GM18511 (cell line): ENCODE data around the gene EIPR1.
"Not testable (repeated sequence)": the region's sequence is repeated elsewhere in the genome, so short reads cannot be mapped to it uniquely, and the experiment has no call there.

ENCODE experiments used
- ATAC-seq: cut with Tn5 transposase; IDR thresholded peaks from one replicate; pipeline ENCODE4 v1.9.1; 2021; ENCODE audit warnings: mild to moderate bottlenecking, moderate library complexity; ENCODE audit not compliant: unreplicated experiment

The EIPR1 gene

GRCh38 chr2:3361518-3362389 is 15.9 kb downstream of the EIPR1 start:
- no peak for ATAC-seq

- ATAC-seq = no peak
These were observed 19.7 kb downstream of the EIPR1 start for GRCh38 chr2:3357926-3358325.

GRCh38 chr2:3357446-3357845 is 20.2 kb downstream of the EIPR1 start:
- not testable (repeated sequence) for ATAC-seq

- ATAC-seq = no peak
These were observed 20.8 kb downstream of the EIPR1 start for GRCh38 chr2:3356799-3357198.

- no peak for ATAC-seq
These were observed 21.6 kb downstream of the EIPR1 start for GRCh38 chr2:3355951-3356569.

- no peak for ATAC-seq
These were observed 22.6 kb downstream of the EIPR1 start for GRCh38 chr2:3354986-3355385.

- ATAC-seq = no peak
These were observed 28.4 kb downstream of the EIPR1 start for GRCh38 chr2:3349211-3349693.

- no peak for ATAC-seq
These were observed 28.9 kb downstream of the EIPR1 start for GRCh38 chr2:3348767-3349166.

GRCh38 chr2:3345621-3346020 is 32.0 kb downstream of the EIPR1 start:
- no peak for ATAC-seq

GRCh38 chr2:3344897-3345296 is 32.7 kb downstream of the EIPR1 start:
- ATAC-seq = no peak

- no peak for ATAC-seq
These were observed 34.6 kb downstream of the EIPR1 start for GRCh38 chr2:3343012-3343411.

- ATAC-seq = no peak
These were observed 35.3 kb downstream of the EIPR1 start for GRCh38 chr2:3342324-3342723.

GRCh38 chr2:3341336-3341735 is 36.3 kb downstream of the EIPR1 start:
- ATAC-seq = no peak

GRCh38 chr2:3340144-3340543 is 37.5 kb downstream of the EIPR1 start:
- no peak for ATAC-seq

- no peak for ATAC-seq
These were observed 39.3 kb downstream of the EIPR1 start for GRCh38 chr2:3338340-3338739.

- ATAC-seq = no peak
These were observed 40.8 kb downstream of the EIPR1 start for GRCh38 chr2:3336844-3337243.

- no peak for ATAC-seq
These were observed 42.9 kb downstream of the EIPR1 start for GRCh38 chr2:3334392-3335345.

- no peak for ATAC-seq
These were observed 45.5 kb downstream of the EIPR1 start for GRCh38 chr2:3332133-3332532.

GRCh38 chr2:3329491-3329890 is 48.1 kb downstream of the EIPR1 start:
- ATAC-seq = no peak

- no peak for ATAC-seq
These were observed 50.7 kb downstream of the EIPR1 start for GRCh38 chr2:3326871-3327270.

- ATAC-seq = no peak
These were observed 51.5 kb downstream of the EIPR1 start for GRCh38 chr2:3326182-3326537.
